PC-3 (cell line): Measurements from ENCODE around the gene ADAMTS17. TPM values are rescaled to one million over a fixed set of nuclear protein-coding genes. Genes with fewer than 3 reads are reported as not detected.

Experiments
- ATAC-seq: fragments of 200-7000 bp; cut with Tn5 transposase; 2 replicates; pipeline ENCODE4 v1.9.1; 2020; ENCODE audit warnings: mild to moderate bottlenecking, moderate library complexity
- BruUV-seq: library from RNA; stranded (reverse); fragments of 400-500 nt; replicated peaks from 2 replicates; lab custom pipeline; 2021; lab: Mats Ljungman, UMichigan
- CTCF ChIA-PET: fragments of 300-600 bp; sonication (Branson Sonifier 250); formaldehyde crosslinking; loops from one replicate; lab custom pipeline; 2022; ENCODE audit warnings: antibody characterized with exemption; lab: Charles Lee
- POLR2A ChIA-PET: fragments of 300-600 bp; sonication (Branson Sonifier 250); formaldehyde crosslinking; loops from one replicate; lab custom pipeline; 2022; ENCODE audit warnings: antibody characterized with exemption; ENCODE audit not compliant: unreplicated experiment; lab: Charles Lee
- DNase-seq: peaks from one replicate; pipeline ENCODE4 v3.0.0-alpha.2; 2015
- H2AFZ ChIP-seq: fragments of 300-600 bp; sonication (generic); 2 replicates; pipeline ENCODE4 v1.6.0; 2016; ENCODE audit warnings: antibody characterized with exemption, low read length
- H3F3A ChIP-seq: fragments of 300-600 bp; sonication (generic); one replicate; pipeline ENCODE4 v1.6.0; 2017; ENCODE audit warnings: antibody characterized with exemption, low read length, control low read depth, mild to moderate bottlenecking; ENCODE audit not compliant: unreplicated experiment
- H3K27ac ChIP-seq: fragments of 300-600 bp; sonication (generic); 2 replicates; pipeline ENCODE4 v1.5.1; 2016; ENCODE audit warnings: mild to moderate bottlenecking, low read length
- H3K27me3 ChIP-seq: fragments of 300-600 bp; sonication (generic); 2 replicates; pipeline ENCODE4 v1.6.1; 2016; ENCODE audit warnings: low read length, mixed read lengths
- H3K36me3 ChIP-seq: fragments of 300-600 bp; sonication (generic); 2 replicates; pipeline ENCODE4 v1.6.1; 2016; ENCODE audit warnings: low read depth, mixed run types, low read length, mixed read lengths
- H3K4me1 ChIP-seq: fragments of 300-600 bp; sonication (generic); 2 replicates; pipeline ENCODE4 v1.5.1; 2016; ENCODE audit warnings: low read length; ENCODE audit not compliant: insufficient read depth
- H3K4me2 ChIP-seq: fragments of 300-600 bp; sonication (generic); 2 replicates; pipeline ENCODE4 v1.6.0; 2016; ENCODE audit warnings: low read length
- H3K4me3 ChIP-seq: fragments of 300-600 bp; sonication (generic); 2 replicates; pipeline ENCODE4 v1.5.1; 2016; ENCODE audit warnings: mild to moderate bottlenecking, low read length, mixed read lengths
- H3K79me2 ChIP-seq: fragments of 300-600 bp; sonication (generic); 2 replicates; pipeline ENCODE4 v1.6.1; 2017; ENCODE audit warnings: low read length, mixed read lengths
- H3K9ac ChIP-seq: fragments of 300-600 bp; sonication (generic); 2 replicates; pipeline ENCODE4 v1.6.0; 2016; ENCODE audit warnings: mild to moderate bottlenecking, low read length
- H3K9me2 ChIP-seq: fragments of 300-600 bp; sonication (generic); replicated peaks from 2 replicates; pipeline ENCODE4 v1.6.1; 2016; ENCODE audit warnings: mixed run types, low read length, mixed read lengths
- H3K9me3 ChIP-seq: fragments of 300-600 bp; sonication (generic); 2 replicates; pipeline ENCODE4 v1.6.1; 2016; ENCODE audit warnings: low read length, mixed read lengths
- H4K20me1 ChIP-seq: fragments of 300-600 bp; sonication (generic); 2 replicates; pipeline ENCODE4 v1.6.1; 2016; ENCODE audit warnings: low read length, mixed read lengths
- EZH2 ChIP-seq: fragments of 300-600 bp; sonication (generic); IDR thresholded peaks from one replicate; pipeline ENCODE4 v1.6.1; 2017; ENCODE audit warnings: antibody characterized with exemption, mild to moderate bottlenecking, low read length; ENCODE audit not compliant: unreplicated experiment
- EZH2phosphoT487 ChIP-seq: fragments of 300-600 bp; sonication (generic); IDR thresholded peaks from 2 replicates; pipeline ENCODE4 v1.6.1; 2018; ENCODE audit warnings: mild to moderate bottlenecking, antibody characterized with exemption, low read length, borderline replicate concordance
- intact Hi-C: fragments of 100-400 bp; cut with micrococcal nuclease; formaldehyde crosslinking; loops from 2 replicates; pipeline ENCODE4 v1.9.0; 2023
- total RNA-seq: library from RNA; depleted of rRNA; stranded (reverse); fragments of >200 nt; gene quantifications from 2 replicates; pipeline ENCODE4 v1.2.3, GENCODE V29; 2014
- TF ChIP-seq, protein P1 (sequence below): fragments of 300-600 bp; sonication (generic); conservative IDR thresholded peaks from 2 replicates; pipeline ENCODE4 v1.5.1; 2017; ENCODE audit warnings: antibody characterized with exemption, low read depth, mild to moderate bottlenecking, low read length

Gene ADAMTS17
- total RNA-seq, 1 experiment from 2014 or later: 6.9 TPM

DNA sequence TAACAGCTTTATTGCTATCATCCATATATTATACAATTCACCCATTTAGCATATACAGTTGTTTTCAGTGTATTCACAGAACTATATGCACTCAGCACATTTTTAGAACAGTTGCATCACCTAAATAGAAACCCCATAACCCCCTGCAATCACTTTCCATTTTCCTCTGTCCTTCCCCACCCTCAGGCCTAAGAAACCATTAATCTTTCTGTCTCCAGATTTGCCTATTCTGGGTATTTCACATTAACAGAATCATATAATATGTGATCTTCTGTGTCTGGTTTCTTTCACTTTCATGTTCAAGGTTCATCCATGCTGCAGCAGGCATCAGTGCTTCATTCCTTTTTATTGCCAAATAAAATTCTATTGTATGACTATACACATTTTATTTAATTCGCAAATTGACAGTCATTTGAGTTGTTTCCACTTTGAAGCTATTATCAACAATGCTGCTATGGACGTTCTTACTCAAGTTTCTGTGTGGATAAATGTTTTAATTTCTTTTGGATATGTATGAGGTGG, 39.8 kb downstream of the ADAMTS17 start:
- H3K27ac ChIP-seq: no peak overlapping the region
- H3K4me3 ChIP-seq: no peak overlapping the region
- H3K4me1 ChIP-seq: no peaks in the 10 kb centered on the region
- DNase-seq: no peak
- no peak for ATAC-seq
- H2AFZ ChIP-seq: no peak overlapping the region
- no peak overlapping the region for H3K4me2 ChIP-seq
- H3K27me3 ChIP-seq: no peaks in the 10 kb centered on the region
- no peaks in the 10 kb centered on the region for H3F3A ChIP-seq
- ChIA-PET POLR2A (no interaction called here), CTCF (no interaction called here)
- H3K9me3 ChIP-seq: no peaks in the 10 kb centered on the region
- no peaks in the 10 kb centered on the region for H3K9me2 ChIP-seq
- no peaks in the 10 kb centered on the region for H4K20me1 ChIP-seq
- intact Hi-C loops: no loop called here
- H3K36me3 ChIP-seq: no peaks in the 10 kb centered on the region
- TF ChIP-seq EZH2phosphoT487: no peak
- no peak for TF ChIP-seq EZH2
- TF ChIP-seq, protein P1, sequence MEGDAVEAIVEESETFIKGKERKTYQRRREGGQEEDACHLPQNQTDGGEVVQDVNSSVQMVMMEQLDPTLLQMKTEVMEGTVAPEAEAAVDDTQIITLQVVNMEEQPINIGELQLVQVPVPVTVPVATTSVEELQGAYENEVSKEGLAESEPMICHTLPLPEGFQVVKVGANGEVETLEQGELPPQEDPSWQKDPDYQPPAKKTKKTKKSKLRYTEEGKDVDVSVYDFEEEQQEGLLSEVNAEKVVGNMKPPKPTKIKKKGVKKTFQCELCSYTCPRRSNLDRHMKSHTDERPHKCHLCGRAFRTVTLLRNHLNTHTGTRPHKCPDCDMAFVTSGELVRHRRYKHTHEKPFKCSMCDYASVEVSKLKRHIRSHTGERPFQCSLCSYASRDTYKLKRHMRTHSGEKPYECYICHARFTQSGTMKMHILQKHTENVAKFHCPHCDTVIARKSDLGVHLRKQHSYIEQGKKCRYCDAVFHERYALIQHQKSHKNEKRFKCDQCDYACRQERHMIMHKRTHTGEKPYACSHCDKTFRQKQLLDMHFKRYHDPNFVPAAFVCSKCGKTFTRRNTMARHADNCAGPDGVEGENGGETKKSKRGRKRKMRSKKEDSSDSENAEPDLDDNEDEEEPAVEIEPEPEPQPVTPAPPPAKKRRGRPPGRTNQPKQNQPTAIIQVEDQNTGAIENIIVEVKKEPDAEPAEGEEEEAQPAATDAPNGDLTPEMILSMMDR: no peak
- H3K79me2 ChIP-seq: no peaks in the 10 kb centered on the region
- no TSS peak for BruUV-seq
- no peak overlapping the region for H3K9ac ChIP-seq

DNA sequence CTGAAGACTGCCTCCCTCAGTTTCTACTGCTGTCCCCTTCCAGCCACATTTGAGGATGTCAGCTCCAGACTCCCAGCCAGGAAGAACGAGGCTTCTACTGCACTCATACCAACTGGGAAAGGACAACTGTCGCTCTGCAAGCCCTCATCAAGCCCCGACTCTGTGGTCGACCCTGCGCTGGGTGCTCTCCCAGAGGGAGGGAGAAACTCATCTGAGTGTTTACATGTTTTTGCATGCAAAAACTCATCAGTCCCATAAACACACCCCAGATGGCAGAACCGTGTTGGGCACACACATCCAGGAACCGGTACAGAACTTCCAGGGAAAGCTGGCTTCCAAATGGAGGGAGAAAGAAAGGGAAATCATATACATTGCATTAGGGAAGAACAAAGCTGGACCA, 43.5 kb downstream of the ADAMTS17 start:
- Histone ChIP-seq H3K36me3 (no peaks in the 10 kb centered on the region), H4K20me1 (no peaks in the 10 kb centered on the region), H3K4me3 (no peak overlapping the region), H3K9me3 (no peaks in the 10 kb centered on the region), H3K9me2 (no peaks in the 10 kb centered on the region), H3K4me2 (no peak overlapping the region), H3K4me1 (0 out of 2 replicates have a peak, but pooled peaks cover 5% of the 10 kb centered on the region), H3K9ac (no peak overlapping the region), H2AFZ (no peak overlapping the region), H3F3A (no peaks in the 10 kb centered on the region), H3K79me2 (no peaks in the 10 kb centered on the region), H3K27me3 (no peaks in the 10 kb centered on the region), H3K27ac (no peak overlapping the region)
- no peak for ATAC-seq
- no TSS peak for BruUV-seq
- ChIA-PET CTCF (no interaction called here), POLR2A (no interaction called here)
- intact Hi-C loops: no loop called here
- no peak for DNase-seq
- TF ChIP-seq EZH2phosphoT487 (no peak), EZH2 (no peak)
- TF ChIP-seq, protein P1: no peak

DNA sequence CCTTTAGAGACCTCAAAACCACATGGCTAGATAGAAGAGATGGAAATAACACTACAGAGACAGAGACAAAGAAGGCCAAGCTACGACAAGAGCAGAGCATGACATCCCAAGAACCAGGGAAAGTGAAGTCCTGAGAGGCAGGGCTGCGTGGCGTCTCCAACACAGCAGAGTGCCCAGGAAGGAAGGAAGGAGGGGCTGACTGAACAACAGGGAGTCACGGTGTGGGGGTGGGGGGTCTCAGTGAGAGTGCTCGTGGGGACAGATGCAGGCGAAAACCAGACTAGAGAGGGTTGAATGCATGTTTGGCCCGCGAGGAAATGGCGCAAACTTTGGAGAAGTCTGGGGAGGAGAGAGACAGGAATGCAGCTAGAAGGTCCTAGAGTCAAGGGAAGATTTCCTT, 44.0 kb downstream of the ADAMTS17 start:
- no peak overlapping the region for H3K9ac ChIP-seq

More for the DNA sequence above, 44.0 kb downstream of the ADAMTS17 start:
- Histone ChIP-seq H3K4me3 (no peak overlapping the region), H4K20me1 (no peaks in the 10 kb centered on the region), H3K27me3 (no peaks in the 10 kb centered on the region), H3K4me1 (0 out of 2 replicates have a peak, but pooled peaks cover 5% of the 10 kb centered on the region), H3K9me2 (no peaks in the 10 kb centered on the region), H3K36me3 (no peaks in the 10 kb centered on the region), H3F3A (no peaks in the 10 kb centered on the region), H3K79me2 (no peaks in the 10 kb centered on the region), H3K9me3 (no peaks in the 10 kb centered on the region), H3K27ac (no peak overlapping the region), H2AFZ (no peak overlapping the region), H3K4me2 (no peak overlapping the region)
- DNase-seq (no peak), ATAC-seq (no peak)
- POLR2A ChIA-PET: no interaction called here
- no peak for TF ChIP-seq EZH2
- TF ChIP-seq EZH2phosphoT487: no peak
- TF ChIP-seq, protein P1: no peak
- intact Hi-C loops: no loop called here
- no TSS peak for BruUV-seq
- CTCF ChIA-PET: no interaction called here
